T-helper 1 cell (primary cell): ENCODE data around the gene HTR3A.
"Not testable (repeated sequence)": the region's sequence is repeated elsewhere in the genome, so short reads cannot be mapped to it uniquely, and the experiment has no call there.

ENCODE experiments used
- DNase-seq, 5 donors: peaks; one replicate each; pipeline ENCODE4 v3.0.0-alpha.2; 2012 to 2020
- total RNA-seq, 4 donors: gene quantifications; one replicate each; lab custom pipeline; 2026; lab: John Stamatoyannopoulos, UW

HTR3A gene
- 0 to 0.12 (median 0) reads per million in 4 donors for total RNA-seq

GRCh38 chr11:113974741-113975470 is at the start of gene HTR3A:
HTR3A (plus strand) TSS chr11:113975108; CDS start chr11:113975326, 218 bp downstream.
- DNase-seq: no peak

- DNase-seq: no peak
Measured at GRCh38 chr11:113926273-113927197, 48.4 kb upstream of the HTR3A start.

- no peak for DNase-seq
Measured at GRCh38 chr11:113928311-113928710, 46.6 kb upstream of the HTR3A start.

- no peak for DNase-seq
Measured at GRCh38 chr11:113932788-113933187, 42.1 kb upstream of the HTR3A start.

GRCh38 chr11:113934193-113934592 is 40.7 kb upstream of the HTR3A start:
- DNase-seq: not testable (repeated sequence)

- no peak for DNase-seq
Measured at GRCh38 chr11:113934761-113935160, 40.1 kb upstream of the HTR3A start.

- no peak for DNase-seq
Measured at GRCh38 chr11:113935858-113936257, 39.0 kb upstream of the HTR3A start.

- no peak for DNase-seq
Measured at GRCh38 chr11:113937918-113938317, 37.0 kb upstream of the HTR3A start.

- no peak for DNase-seq
Measured at GRCh38 chr11:113942256-113942655, 32.7 kb upstream of the HTR3A start.

- DNase-seq: not testable (repeated sequence)
Measured at GRCh38 chr11:113946162-113946561, 28.7 kb upstream of the HTR3A start.

- DNase-seq: no peak
Measured at GRCh38 chr11:113947994-113948393, 26.9 kb upstream of the HTR3A start.

- DNase-seq: no peak
Measured at GRCh38 chr11:113949891-113950290, 25.0 kb upstream of the HTR3A start.

GRCh38 chr11:113951537-113951936 is 23.4 kb upstream of the HTR3A start:
- no peak for DNase-seq

- no peak for DNase-seq
Measured at GRCh38 chr11:113952070-113952469, 22.8 kb upstream of the HTR3A start.

- DNase-seq: no peak
Measured at GRCh38 chr11:113952588-113952987, 22.3 kb upstream of the HTR3A start.

- DNase-seq: no peak
Measured at GRCh38 chr11:113954235-113954634, 20.7 kb upstream of the HTR3A start.

GRCh38 chr11:113956986-113957385 is 17.9 kb upstream of the HTR3A start:
- no peak for DNase-seq

- no peak for DNase-seq
Measured at GRCh38 chr11:113960702-113961330, 14.1 kb upstream of the HTR3A start.

- no peak for DNase-seq
Measured at GRCh38 chr11:113967361-113967760, 7.5 kb upstream of the HTR3A start.

GRCh38 chr11:113971506-113972195 is 3.3 kb upstream of the HTR3A start:
- DNase-seq: no peak

- no peak for DNase-seq
Measured at GRCh38 chr11:113977071-113977490, 2.2 kb downstream of the HTR3A start.

- no peak for DNase-seq
Measured at GRCh38 chr11:113977701-113978100, 2.8 kb downstream of the HTR3A start.

GRCh38 chr11:113979431-113979830 is 4.5 kb downstream of the HTR3A start:
- DNase-seq: no peak
